SK-N-MC (cell line): ENCODE results near the gene PDE4D.
A peak's percentile ranks its signal among the peaks of the same experiment; 100 is the strongest.
"Not testable (repeated sequence)": the region's sequence is repeated elsewhere in the genome, so short reads cannot be mapped to it uniquely, and the experiment has no call there.

ENCODE experiments used
- DNase-seq: peaks from one replicate; pipeline ENCODE4 v3.0.0-alpha.2; 2011; ENCODE audit warnings: low read depth, low spot score
- H3K27ac ChIP-seq: fragments of 200-600 bp; sonication (generic); 2 replicates; pipeline ENCODE4 v1.5.1; 2016; ENCODE audit warnings: mixed run types
- H3K36me3 ChIP-seq: fragments of 200-600 bp; sonication (generic); 2 replicates; pipeline ENCODE4 v1.6.1; 2017; ENCODE audit warnings: antibody characterized with exemption, low read length, mixed read lengths; ENCODE audit not compliant: insufficient read depth
- H3K4me3 ChIP-seq: fragments of 200-600 bp; sonication (generic); 2 replicates; pipeline ENCODE4 v1.5.1; 2016
- H3K9ac ChIP-seq: fragments of 200-600 bp; sonication (generic); 2 replicates; pipeline ENCODE4 v1.8.0; 2017; ENCODE audit warnings: mixed run types, mixed read lengths; ENCODE audit not compliant: insufficient read length
- H3K9me3 ChIP-seq: fragments of 200-600 bp; sonication (generic); 2 replicates; pipeline ENCODE4 v1.6.1; 2017; ENCODE audit warnings: low read depth, mild to moderate bottlenecking, antibody characterized with exemption, low read length, moderate library complexity, mixed read lengths
- EZH2 ChIP-seq: fragments of 200-600 bp; sonication (generic); IDR thresholded peaks from one replicate; pipeline ENCODE4 v1.6.1; 2017; ENCODE audit warnings: antibody characterized with exemption
- FOXP2 ChIP-seq: optimal IDR thresholded peaks from 2 replicates; pipeline ENCODE3; 2011; ENCODE audit warnings: mild to moderate bottlenecking, moderate library complexity; ENCODE audit not compliant: insufficient read depth; ENCODE audit errors: extremely low read length, control extremely low read depth
- POLR2AphosphoS5 ChIP-seq: IDR thresholded peaks from 2 replicates; pipeline ENCODE4 v1.6.1; 2012; ENCODE audit warnings: mild to moderate bottlenecking, low read depth, low read length, borderline replicate concordance

Gene PDE4D

DNA sequence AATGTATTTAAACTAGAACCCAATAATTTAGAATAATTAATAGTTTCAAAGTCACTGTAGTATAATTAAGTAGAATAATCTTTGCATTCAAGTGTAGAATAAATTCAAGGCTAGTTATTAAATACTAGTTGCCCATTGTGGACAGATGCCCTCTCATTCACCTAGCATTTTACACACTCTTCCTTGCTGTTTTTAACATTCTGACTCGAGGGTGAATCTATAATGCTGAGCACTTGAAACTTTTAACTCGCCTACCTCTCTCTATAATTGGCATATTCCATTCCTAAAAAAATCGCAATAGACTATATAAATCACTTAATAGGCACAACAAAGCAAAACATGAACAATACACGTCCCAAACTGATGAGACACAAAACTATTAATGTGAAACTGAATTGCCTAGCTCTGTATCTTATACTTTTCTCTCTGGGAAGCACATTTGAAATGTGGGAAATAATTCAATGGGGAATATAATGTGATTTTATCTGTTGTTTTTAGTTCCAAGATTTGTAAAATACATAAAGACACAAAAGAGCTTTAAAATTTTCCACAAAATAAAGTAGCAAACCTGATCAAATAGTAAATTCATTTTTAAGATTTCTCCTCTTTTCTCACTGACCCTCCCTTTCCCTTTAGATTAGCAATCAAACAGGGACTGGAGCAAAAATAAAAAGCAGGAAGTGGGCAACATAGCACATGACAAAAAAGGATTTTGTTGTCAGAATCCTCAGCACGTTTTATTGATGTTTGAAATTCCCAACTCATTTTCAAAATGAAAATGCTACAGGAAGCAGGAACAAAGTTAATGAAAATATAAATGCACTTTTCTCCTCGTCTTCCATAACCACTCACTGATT, 295.6 kb downstream of the PDE4D start:
- Histone ChIP-seq H3K27ac (peak overlapping the region; percentile 93), H3K9ac (peak overlapping the region; percentile 71), H3K4me3 (peak overlapping the region; percentile 74), H3K9me3 (no peaks in the 10 kb centered on the region), H3K36me3 (no peaks in the 10 kb centered on the region)
- DNase-seq: peak; percentile 51
- TF ChIP-seq EZH2: no peak
- TF ChIP-seq FOXP2: no peak
- no peak for TF ChIP-seq POLR2AphosphoS5

DNA sequence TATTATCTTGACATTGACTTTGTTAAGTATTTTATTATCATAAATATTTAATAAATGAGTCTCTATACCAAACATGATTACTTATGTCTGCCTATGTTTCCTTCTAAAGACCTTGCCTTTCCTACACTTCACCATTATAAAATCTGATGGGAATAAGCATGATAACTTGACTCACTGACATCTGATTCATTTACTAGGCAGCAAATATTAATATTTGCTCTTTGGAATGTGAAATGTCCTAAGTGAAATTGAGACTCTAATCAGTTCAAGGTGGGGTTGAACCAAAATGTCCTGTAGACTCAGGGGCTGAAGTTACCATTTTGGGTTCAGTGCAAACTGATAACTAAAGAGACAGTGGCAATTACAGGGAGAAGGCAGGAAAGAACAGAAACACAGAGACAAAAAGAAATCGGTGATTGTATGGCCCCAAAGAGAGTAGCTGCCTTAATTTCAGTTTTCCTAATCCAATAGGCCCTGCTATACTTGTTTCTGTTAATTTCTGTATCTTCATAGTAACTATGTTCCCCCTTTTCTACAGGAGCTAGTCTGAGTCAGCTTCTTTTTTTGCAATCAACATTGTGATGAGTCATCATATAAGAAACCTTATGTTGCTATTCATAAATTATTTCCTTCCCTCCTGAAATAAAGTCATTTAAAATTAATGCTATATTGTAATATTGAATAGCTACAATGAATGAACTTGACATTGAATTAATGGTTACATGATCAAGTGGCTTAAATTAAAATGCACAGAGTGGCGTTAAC, 296.8 kb downstream of the PDE4D start:
- H3K9me3 ChIP-seq: no peaks in the 10 kb centered on the region
- H3K27ac ChIP-seq: peak overlapping the region; percentile 93; the same call in 1 of the 2 replicates
- no peak for DNase-seq
- TF ChIP-seq POLR2AphosphoS5 (no peak), EZH2 (no peak), FOXP2 (no peak)
- peak overlapping the region; percentile 38 for H3K4me3 ChIP-seq
- H3K9ac ChIP-seq: no peak overlapping the region
- no peaks in the 10 kb centered on the region for H3K36me3 ChIP-seq

DNA sequence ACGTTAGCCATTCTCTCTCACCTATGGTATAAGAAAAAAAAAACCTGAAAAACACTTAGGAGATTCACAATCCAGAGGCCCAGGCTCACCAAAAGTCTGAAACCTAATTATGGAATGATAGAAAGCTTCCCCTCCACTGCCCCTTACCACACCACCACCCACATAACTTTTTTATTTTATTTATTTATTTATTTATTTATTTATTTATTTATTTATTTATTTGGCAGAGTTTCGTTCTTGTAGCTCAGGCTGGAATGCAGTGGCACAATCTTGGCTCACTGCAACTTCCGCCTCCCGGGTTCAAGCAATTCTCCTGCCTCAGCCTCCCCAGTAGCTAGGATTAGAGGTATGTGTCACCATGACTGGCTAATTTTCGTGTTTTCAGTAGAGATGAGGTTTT, 299.4 kb downstream of the PDE4D start:
- H3K9ac ChIP-seq, H3K27ac ChIP-seq: not testable (repeated sequence)

DNA sequence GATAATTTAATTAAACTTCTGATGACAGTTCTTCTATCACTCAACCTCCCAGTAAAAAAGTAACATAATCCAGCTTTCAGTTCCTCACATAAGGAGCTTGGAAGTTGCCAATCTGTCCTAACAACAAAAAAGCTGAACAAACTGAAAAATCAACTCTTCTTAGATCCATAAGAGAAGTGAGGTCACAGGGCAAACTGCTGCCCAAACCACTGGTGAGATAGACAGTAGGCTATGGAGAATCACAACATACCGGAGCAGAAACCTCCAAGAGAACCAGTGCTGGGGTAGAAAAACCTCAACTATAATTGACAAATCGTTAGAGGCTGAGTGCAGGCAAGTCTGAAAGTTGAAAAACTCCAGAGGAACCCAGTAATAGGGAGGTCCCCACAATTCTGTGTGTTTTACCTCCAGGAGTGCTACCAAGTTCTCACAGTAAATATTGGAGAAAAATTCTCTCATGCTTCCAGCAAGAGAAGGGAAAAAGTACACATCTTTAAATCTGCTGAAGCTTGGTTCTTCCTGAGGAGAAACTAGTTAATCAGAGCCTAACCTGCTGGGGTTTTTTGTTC, 300.0 kb downstream of the PDE4D start:
- no peak overlapping the region for H3K4me3 ChIP-seq
- no peak overlapping the region for H3K27ac ChIP-seq
- DNase-seq: no peak
- no peak overlapping the region for H3K9ac ChIP-seq
- TF ChIP-seq POLR2AphosphoS5 (no peak), EZH2 (no peak), FOXP2 (no peak)
- no peaks in the 10 kb centered on the region for H3K9me3 ChIP-seq
- H3K36me3 ChIP-seq: no peaks in the 10 kb centered on the region

More for the DNA sequence above, 299.4 kb downstream of the PDE4D start:
- DNase-seq, H3K9me3 ChIP-seq, H3K36me3 ChIP-seq, H3K4me3 ChIP-seq: not testable (repeated sequence)

GRCh38 chr5:59592101-59592500, 301.4 kb downstream of the PDE4D start:
- H3K27ac ChIP-seq: no peak overlapping the region
- no peak overlapping the region for H3K9ac ChIP-seq
- DNase-seq: no peak

DNA sequence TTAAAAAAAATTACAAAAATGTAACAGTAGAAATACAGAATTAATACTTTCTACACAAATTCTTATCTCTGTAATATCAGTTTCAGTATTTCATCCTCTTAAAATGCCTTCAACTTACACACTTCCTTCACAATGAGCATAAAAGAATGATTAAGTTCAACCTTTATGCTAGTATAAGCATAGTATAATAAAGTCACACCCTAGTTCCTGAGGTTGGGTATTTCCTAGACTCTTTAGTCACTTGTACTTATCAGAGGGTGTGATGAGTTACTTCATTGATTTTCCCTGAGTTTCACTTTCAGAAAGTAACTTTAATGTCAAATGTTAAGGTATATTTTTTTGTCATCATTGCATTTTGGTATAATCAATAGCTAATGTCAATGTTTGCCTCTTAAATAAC, 302.4 kb downstream of the PDE4D start:
- DNase-seq: no peak
- no peaks in the 10 kb centered on the region for H3K36me3 ChIP-seq
- H3K4me3 ChIP-seq: no peak overlapping the region
- H3K27ac ChIP-seq: no peak overlapping the region
- H3K9ac ChIP-seq: no peak overlapping the region
- H3K9me3 ChIP-seq: no peaks in the 10 kb centered on the region
- TF ChIP-seq EZH2 (no peak), FOXP2 (no peak), POLR2AphosphoS5 (no peak)

More at GRCh38 chr5:59592101-59592500, 301.4 kb downstream of the PDE4D start:
- Histone ChIP-seq H3K9me3 (no peaks in the 10 kb centered on the region), H3K4me3 (no peak overlapping the region), H3K36me3 (no peaks in the 10 kb centered on the region)
- no peak for TF ChIP-seq EZH2
- TF ChIP-seq FOXP2: no peak
- TF ChIP-seq POLR2AphosphoS5: no peak

DNA sequence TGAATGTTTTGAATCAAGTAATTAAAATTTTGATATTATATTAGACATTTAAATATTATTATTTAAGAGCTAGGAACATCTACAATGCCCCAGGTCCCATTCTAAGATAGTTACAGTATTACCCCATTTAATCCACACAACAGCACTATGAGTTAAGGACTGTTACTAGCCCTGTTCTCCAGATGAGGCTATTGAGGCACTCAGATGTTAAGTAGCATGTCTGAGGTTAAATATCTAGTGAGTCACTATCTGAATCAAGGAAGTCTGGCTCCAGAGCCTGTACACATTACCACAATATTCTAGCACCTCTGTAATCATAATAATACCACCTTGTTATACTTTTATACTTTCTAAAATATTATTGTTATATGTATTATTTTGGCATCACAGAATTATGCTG, 304.6 kb downstream of the PDE4D start:
- no peak for TF ChIP-seq EZH2
- TF ChIP-seq POLR2AphosphoS5: no peak
- TF ChIP-seq FOXP2: no peak
- Histone ChIP-seq H3K36me3 (no peaks in the 10 kb centered on the region), H3K9ac (no peak overlapping the region), H3K27ac (no peak overlapping the region), H3K9me3 (no peaks in the 10 kb centered on the region), H3K4me3 (no peak overlapping the region)
- no peak for DNase-seq

- TF ChIP-seq POLR2AphosphoS5 (no peak), EZH2 (no peak), FOXP2 (no peak)
- no peak for DNase-seq
- H3K27ac ChIP-seq: no peak overlapping the region
- H3K36me3 ChIP-seq: no peaks in the 10 kb centered on the region
- no peaks in the 10 kb centered on the region for H3K9me3 ChIP-seq
- H3K4me3 ChIP-seq: no peak overlapping the region
- H3K9ac ChIP-seq: no peak overlapping the region
Observed at GRCh38 chr5:59587489-59588337, 305.8 kb downstream of the PDE4D start.
